ENCODE data around the gene LSP1.

Gene LSP1

DNA sequence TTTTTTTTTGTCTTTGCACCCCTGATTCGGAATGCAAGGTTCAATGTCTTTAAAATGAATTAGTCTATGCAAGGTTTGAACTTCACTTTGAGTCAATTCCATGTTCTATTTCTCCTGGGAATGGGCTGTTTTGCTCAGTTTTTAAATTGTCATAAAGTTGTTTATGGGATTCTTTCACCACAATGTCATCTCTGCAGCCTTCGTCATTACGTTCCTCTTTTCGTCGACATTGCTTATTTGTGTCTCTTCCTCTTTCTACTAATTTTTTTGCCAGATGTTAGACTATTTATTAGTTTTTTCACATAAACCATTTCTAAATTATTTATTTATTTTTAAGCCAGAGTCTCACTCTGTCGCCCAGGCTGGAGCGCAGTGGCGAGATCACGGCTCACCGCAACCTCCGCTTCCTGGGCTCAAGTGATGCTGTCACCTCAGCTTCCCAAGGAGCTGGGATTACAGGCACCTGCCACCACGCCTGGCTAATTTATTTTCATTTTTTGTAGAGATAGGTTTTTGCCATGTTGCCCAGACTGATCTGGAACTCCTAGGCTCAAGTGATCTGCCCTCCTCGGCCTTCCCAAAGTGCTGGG is 59.5 kb downstream of the LSP1 start:
- Mint-ChIP-seq H3K4me3 (no peak overlapping the region), H3K36me3 (ENCODE audit: low read depth) (no peaks in the 10 kb centered on the region), H3K9me3 (no peaks in the 10 kb centered on the region), H3K27me3 (ENCODE audit: low read depth, poor library complexity) (peaks cover 10% of the 10 kb centered on the region), H3K4me1 (peaks cover 31% of the 10 kb centered on the region), H3K27ac (no peak overlapping the region)
- TF ChIP-seq, protein P1, sequence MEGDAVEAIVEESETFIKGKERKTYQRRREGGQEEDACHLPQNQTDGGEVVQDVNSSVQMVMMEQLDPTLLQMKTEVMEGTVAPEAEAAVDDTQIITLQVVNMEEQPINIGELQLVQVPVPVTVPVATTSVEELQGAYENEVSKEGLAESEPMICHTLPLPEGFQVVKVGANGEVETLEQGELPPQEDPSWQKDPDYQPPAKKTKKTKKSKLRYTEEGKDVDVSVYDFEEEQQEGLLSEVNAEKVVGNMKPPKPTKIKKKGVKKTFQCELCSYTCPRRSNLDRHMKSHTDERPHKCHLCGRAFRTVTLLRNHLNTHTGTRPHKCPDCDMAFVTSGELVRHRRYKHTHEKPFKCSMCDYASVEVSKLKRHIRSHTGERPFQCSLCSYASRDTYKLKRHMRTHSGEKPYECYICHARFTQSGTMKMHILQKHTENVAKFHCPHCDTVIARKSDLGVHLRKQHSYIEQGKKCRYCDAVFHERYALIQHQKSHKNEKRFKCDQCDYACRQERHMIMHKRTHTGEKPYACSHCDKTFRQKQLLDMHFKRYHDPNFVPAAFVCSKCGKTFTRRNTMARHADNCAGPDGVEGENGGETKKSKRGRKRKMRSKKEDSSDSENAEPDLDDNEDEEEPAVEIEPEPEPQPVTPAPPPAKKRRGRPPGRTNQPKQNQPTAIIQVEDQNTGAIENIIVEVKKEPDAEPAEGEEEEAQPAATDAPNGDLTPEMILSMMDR (IDR thresholded peaks at IDR 0.05): no peak
- DNase-seq: no peak

DNA sequence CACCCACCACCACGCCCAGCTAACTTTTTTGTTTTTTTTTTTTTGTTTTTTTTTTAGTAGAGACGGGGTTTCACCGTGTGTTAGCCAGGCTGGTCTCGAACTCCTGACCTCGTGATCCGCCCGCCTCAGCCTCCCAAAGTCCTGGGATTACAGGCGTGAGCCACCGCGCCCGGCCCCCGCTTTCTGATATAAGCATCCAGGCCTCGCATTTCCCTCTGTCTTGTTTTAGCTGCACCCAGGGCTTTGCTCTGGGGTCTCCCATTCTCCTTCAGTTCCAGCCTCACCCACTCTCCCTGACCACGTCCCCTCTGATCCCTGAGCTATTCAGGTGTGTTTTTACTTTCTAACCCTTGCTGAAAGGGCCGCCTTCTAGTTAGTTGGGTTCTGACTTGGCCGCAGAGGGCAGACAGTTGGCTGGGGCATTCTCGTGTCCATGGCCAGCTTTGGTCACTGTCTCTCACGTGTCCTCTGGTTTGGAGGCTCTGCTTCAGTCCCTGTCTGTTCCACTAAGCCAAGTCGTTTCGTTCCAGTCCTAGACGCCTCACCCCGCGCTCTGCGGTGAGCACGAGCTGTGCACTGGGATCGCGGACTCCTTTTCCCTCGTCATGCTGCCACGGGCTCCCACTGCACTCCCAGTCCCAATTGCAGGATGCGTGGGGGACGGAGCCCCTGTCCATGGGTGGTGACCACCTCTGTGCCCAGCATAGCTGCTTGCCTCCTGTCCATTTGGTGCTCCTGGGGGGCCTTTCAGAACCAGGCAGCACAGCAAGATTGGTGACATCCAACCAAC is 60.6 kb downstream of the LSP1 start:
- DNase-seq: no peak
- no peaks in the 10 kb centered on the region for H3K36me3 Mint-ChIP-seq (ENCODE audit: low read depth)

DNA sequence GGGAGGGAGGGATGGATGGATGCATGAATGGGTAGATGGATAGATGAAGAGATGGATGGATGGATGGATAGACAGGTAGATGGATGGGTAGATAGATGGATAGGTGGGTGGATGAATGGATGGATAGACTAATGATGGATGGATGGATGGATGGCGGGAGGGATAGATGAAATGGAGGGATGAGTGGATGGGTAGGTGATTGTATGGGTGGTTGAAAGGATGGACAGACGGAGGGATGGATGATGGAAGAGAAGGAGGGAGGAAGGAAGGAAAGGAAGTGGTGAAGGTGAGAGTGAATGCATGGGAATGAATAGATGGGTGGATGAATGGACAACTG is 62.9 kb downstream of the LSP1 start:
- no peak for DNase-seq
- TF ChIP-seq, protein P1 (IDR thresholded peaks at IDR 0.05): no peak
- Mint-ChIP-seq H3K4me1 (peaks cover 23% of the 10 kb centered on the region), H3K9me3 (no peaks in the 10 kb centered on the region), H3K4me3 (no peak overlapping the region), H3K27ac (no peak overlapping the region), H3K36me3 (ENCODE audit: low read depth) (no peaks in the 10 kb centered on the region), H3K27me3 (ENCODE audit: low read depth, poor library complexity) (peaks cover 10% of the 10 kb centered on the region)

More for the DNA sequence above, 60.6 kb downstream of the LSP1 start:
- no peak overlapping the region for H3K27ac Mint-ChIP-seq
- H3K4me1 Mint-ChIP-seq: peaks cover 23% of the 10 kb centered on the region
- peaks cover 12% of the 10 kb centered on the region for H3K27me3 Mint-ChIP-seq (ENCODE audit: low read depth, poor library complexity)
- H3K4me3 Mint-ChIP-seq: no peak overlapping the region
- TF ChIP-seq, protein P1 (IDR thresholded peaks at IDR 0.05): no peak
- H3K9me3 Mint-ChIP-seq: no peaks in the 10 kb centered on the region

DNA sequence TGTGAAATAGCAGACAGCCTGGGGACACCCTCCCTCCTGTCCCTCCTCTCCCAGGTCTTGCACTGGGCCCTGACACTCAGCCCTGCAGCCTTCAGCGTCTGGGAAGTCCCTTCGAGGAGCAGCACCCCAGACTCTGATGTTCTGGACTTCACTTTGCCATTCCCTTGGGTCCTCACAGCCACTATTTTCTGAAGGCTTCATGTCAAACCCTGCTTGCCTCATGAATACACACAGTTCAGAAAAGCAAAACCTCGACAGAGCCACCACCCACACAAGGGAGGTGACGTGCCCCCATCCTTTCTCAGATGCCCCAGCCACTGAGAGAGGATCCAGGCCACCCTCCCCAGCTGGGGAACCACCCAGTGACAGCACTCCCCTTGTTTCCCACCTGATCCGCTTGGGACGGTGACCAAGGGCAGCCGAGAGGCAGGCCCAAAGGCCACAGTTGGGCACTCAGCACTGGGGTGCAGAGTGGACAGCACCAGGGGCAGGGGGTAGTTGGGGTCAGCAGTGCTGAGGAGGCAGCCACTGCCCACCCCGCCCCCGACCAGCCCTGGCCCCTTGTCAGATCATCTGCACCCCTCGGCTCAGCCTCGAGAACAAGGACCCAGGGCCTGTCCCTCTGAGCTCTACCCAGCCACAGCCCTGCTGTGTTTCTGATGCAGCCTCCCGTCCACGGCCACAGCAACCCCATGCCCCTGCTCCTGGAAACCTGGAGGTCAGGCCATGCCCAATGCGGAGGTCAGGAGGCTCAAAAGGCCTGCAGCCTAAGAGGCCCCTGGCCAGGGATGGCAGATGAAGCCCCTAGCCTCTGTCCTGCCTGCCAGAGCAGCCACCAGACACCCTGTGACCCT is 63.5 kb downstream of the LSP1 start:
- TF ChIP-seq, protein P1 (IDR thresholded peaks at IDR 0.05): no peak
- Mint-ChIP-seq H3K36me3 (ENCODE audit: low read depth) (no peaks in the 10 kb centered on the region), H3K4me3 (no peak overlapping the region), H3K27me3 (ENCODE audit: low read depth, poor library complexity) (peaks cover 10% of the 10 kb centered on the region), H3K9me3 (no peaks in the 10 kb centered on the region), H3K27ac (no peak overlapping the region), H3K4me1 (peaks cover 26% of the 10 kb centered on the region)
- DNase-seq: no peak

DNA sequence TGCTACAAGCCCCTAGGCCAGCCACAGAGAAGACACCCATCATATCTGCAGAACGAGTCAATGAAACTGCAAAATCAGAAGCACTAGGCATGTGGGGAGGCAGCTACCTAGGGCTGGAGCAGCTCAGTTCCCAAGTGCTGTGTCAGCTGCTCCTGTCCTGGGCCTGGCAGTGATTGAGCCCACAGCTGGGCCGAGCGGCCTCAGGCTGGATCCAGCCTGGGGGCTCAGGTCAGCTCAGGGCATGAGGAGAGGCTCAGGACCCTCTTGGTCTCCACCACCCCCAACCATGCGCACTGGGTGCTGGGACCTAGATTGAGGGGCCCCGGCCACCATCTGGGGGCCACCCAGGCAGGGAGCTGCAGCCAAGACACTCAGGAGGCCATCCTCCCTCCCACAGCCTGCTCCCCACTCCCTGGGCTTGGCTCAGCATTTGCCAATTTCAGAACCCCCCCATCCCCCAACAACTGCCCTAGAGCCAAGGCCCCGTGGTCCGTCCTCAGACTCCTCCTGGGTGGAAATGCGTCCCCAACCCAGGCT is 64.2 kb downstream of the LSP1 start:
- no peak for DNase-seq
- Mint-ChIP-seq H3K4me1 (peaks cover 31% of the 10 kb centered on the region), H3K27me3 (ENCODE audit: low read depth, poor library complexity) (peaks cover 10% of the 10 kb centered on the region), H3K4me3 (no peak overlapping the region), H3K9me3 (no peaks in the 10 kb centered on the region), H3K27ac (no peak overlapping the region), H3K36me3 (ENCODE audit: low read depth) (no peaks in the 10 kb centered on the region)
- TF ChIP-seq, protein P1 (IDR thresholded peaks at IDR 0.05): no peak
